ENCODE data around the gene CAP2.

Gene CAP2

GRCh38 chr6:17601386-17601703 lies 207.9 kb downstream of the CAP2 start:
- TF ChIP-seq CREB1 (IDR thresholded peaks at IDR 0.05; ENCODE audit: low read depth) = no peak
- no peak for TF ChIP-seq TCF12 (IDR thresholded peaks at IDR 0.05; ENCODE audit: low read depth)
- no peak for TF ChIP-seq REST (IDR thresholded peaks at IDR 0.05; ENCODE audit: low read depth)
- no peak for TF ChIP-seq EP300 (IDR thresholded peaks at IDR 0.05; ENCODE audit: borderline replicate concordance)
- no peak for TF ChIP-seq CEBPB (IDR thresholded peaks at IDR 0.05)
- no peak for TF ChIP-seq EGR1 (IDR thresholded peaks at IDR 0.05)
- TF ChIP-seq YY1 (IDR thresholded peaks at IDR 0.05; ENCODE audit: low read depth) = no peak
- TF ChIP-seq TEAD4 (IDR thresholded peaks at IDR 0.05) = no peak
- TF ChIP-seq TAF1 (IDR thresholded peaks at IDR 0.05; ENCODE audit: low read depth) = no peak
- TF ChIP-seq ZBTB7A (IDR thresholded peaks at IDR 0.05; ENCODE audit: low read depth) = no peak
- no peak for TF ChIP-seq RAD21 (IDR thresholded peaks at IDR 0.05; ENCODE audit: low read depth)
- TF ChIP-seq MAX (IDR thresholded peaks at IDR 0.05) = no peak
- TF ChIP-seq USF1 (IDR thresholded peaks at IDR 0.05) = no peak
- TF ChIP-seq NFIC (IDR thresholded peaks at IDR 0.05) = no peak
- TF ChIP-seq FOXM1 (IDR thresholded peaks at IDR 0.05; ENCODE audit: borderline replicate concordance, low read depth) = no peak

GRCh38 chr6:17602888-17603287 lies 209.5 kb downstream of the CAP2 start:
- TF ChIP-seq EP300 (IDR thresholded peaks at IDR 0.05; ENCODE audit: borderline replicate concordance) (no peak), EGR1 (IDR thresholded peaks at IDR 0.05) (no peak), YY1 (IDR thresholded peaks at IDR 0.05; ENCODE audit: low read depth) (no peak), TEAD4 (IDR thresholded peaks at IDR 0.05) (no peak), CEBPB (IDR thresholded peaks at IDR 0.05) (no peak), ZBTB7A (IDR thresholded peaks at IDR 0.05; ENCODE audit: low read depth) (no peak), RAD21 (IDR thresholded peaks at IDR 0.05; ENCODE audit: low read depth) (no peak), TAF1 (IDR thresholded peaks at IDR 0.05; ENCODE audit: low read depth) (no peak), REST (IDR thresholded peaks at IDR 0.05; ENCODE audit: low read depth) (no peak)

- TF ChIP-seq EP300 (IDR thresholded peaks at IDR 0.05; ENCODE audit: borderline replicate concordance) = no peak
- TF ChIP-seq NFIC (IDR thresholded peaks at IDR 0.05) = no peak
- TF ChIP-seq ZBTB7A (IDR thresholded peaks at IDR 0.05; ENCODE audit: low read depth) = no peak
- TF ChIP-seq TEAD4 (IDR thresholded peaks at IDR 0.05) = no peak
- no peak for TF ChIP-seq REST (IDR thresholded peaks at IDR 0.05; ENCODE audit: low read depth)
- TF ChIP-seq MAX (IDR thresholded peaks at IDR 0.05) = no peak
- TF ChIP-seq FOXM1 (IDR thresholded peaks at IDR 0.05; ENCODE audit: borderline replicate concordance, low read depth) = no peak
- no peak for TF ChIP-seq USF1 (IDR thresholded peaks at IDR 0.05)
- TF ChIP-seq TCF12 (IDR thresholded peaks at IDR 0.05; ENCODE audit: low read depth) = no peak
- no peak for TF ChIP-seq CEBPB (IDR thresholded peaks at IDR 0.05)
- TF ChIP-seq YY1 (IDR thresholded peaks at IDR 0.05; ENCODE audit: low read depth) = no peak
- no peak for TF ChIP-seq CREB1 (IDR thresholded peaks at IDR 0.05; ENCODE audit: low read depth)
- TF ChIP-seq TAF1 (IDR thresholded peaks at IDR 0.05; ENCODE audit: low read depth) = no peak
- no peak for TF ChIP-seq RAD21 (IDR thresholded peaks at IDR 0.05; ENCODE audit: low read depth)
- no peak for TF ChIP-seq EGR1 (IDR thresholded peaks at IDR 0.05)
Observed at GRCh38 chr6:17606606-17607005, 213.2 kb downstream of the CAP2 start.
